Head of caudate nucleus (tissue), 42 donors: Measurements from ENCODE around the gene GATAD2A.

Experiments used
- DNase-seq, 42 donors: peaks; one replicate each; pipeline versions ENCODE4 v3.0.0 to v3.0.0-alpha.2; 2020 to 2021; ENCODE audit warnings: mixed read lengths in 7 of 42
- intact Hi-C: fragments of 100-400 bp; cut with DNase I; formaldehyde crosslinking; loops from one replicate; pipeline ENCODE4 v1.15.0; 2022

Gene GATAD2A

GRCh38 chr19:19547674-19548336 lies 142.3 kb downstream of the GATAD2A start:
- intact Hi-C loops: no loop called here
- DNase-seq: no peak

GRCh38 chr19:19548915-19549759 lies 143.7 kb downstream of the GATAD2A start:
- intact Hi-C loops: no loop called here
- no peak for DNase-seq

- DNase-seq: no peak
- intact Hi-C loops: no loop called here
Observed at GRCh38 chr19:19549804-19550464, 144.5 kb downstream of the GATAD2A start.

GRCh38 chr19:19550485-19550929 lies 145.0 kb downstream of the GATAD2A start:
- intact Hi-C loops: no loop called here
- DNase-seq: no peak

- intact Hi-C loops: no loop called here
- DNase-seq: no peak
Observed at GRCh38 chr19:19550972-19551852, 145.7 kb downstream of the GATAD2A start.

- intact Hi-C loops: no loop called here
- DNase-seq: no peak
Observed at GRCh38 chr19:19551853-19552192, 146.3 kb downstream of the GATAD2A start.

- intact Hi-C loops: no loop called here
Observed at GRCh38 chr19:19552798-19553197, 147.3 kb downstream of the GATAD2A start.

GRCh38 chr19:19553670-19554069 lies 148.2 kb downstream of the GATAD2A start:
- intact Hi-C loops: no loop called here
- no peak for DNase-seq

More at GRCh38 chr19:19552798-19553197, 147.3 kb downstream of the GATAD2A start:
- peak in 1 of 42 donors; percentile 10 for DNase-seq

GRCh38 chr19:19554074-19555023 lies 148.9 kb downstream of the GATAD2A start:
- DNase-seq: peak in 24 of 42 donors; percentile 20 to 80 (median 48)
- intact Hi-C loops: no loop called here

GRCh38 chr19:19558055-19558454 lies 152.6 kb downstream of the GATAD2A start:
- intact Hi-C loops: no loop called here
- DNase-seq: no peak
